ENCODE data around the gene PACC1. TPM values are rescaled to one million over a fixed set of nuclear protein-coding genes. Genes with fewer than 3 reads are reported as not detected.

PACC1 gene
- total and polyA plus RNA-seq, 12 donors: 1.8 to 5.1 (median 2.4) TPM

GRCh38 chr1:212402666-212403321 is 11.9 kb downstream of the PACC1 start:
- Histone ChIP-seq H3K27ac (no peak overlapping the region), H3K27me3 (no peaks in the 10 kb centered on the region), H3K36me3 (peaks cover 0 to 37% (median 6%) of the 10 kb centered on the region in 9 donors), H3K4me3 (no peak overlapping the region), H3K4me1 (peaks cover 0 to 15% (median 0%) of the 10 kb centered on the region in 9 donors), H3K9me3 (peaks cover 0 to 6% (median under 1%) of the 10 kb centered on the region in 11 donors)
- no peak for ATAC-seq
- DNase-seq: no peak
- intact Hi-C loops (cut with DNase I): no loop called here
- TF ChIP-seq CTCF (IDR thresholded peaks at IDR 0.05): no peak
- 90 to 92% methylated on average over 7 of the region's 7 CpGs for WGBS, 2 donors

- Histone ChIP-seq H3K36me3 (peaks cover 0 to 29% (median 1%) of the 10 kb centered on the region in 9 donors), H3K9me3 (peaks cover 0 to 10% (median 8%) of the 10 kb centered on the region in 11 donors), H3K4me1 (peaks cover 0 to 15% (median 0%) of the 10 kb centered on the region in 9 donors), H3K27me3 (no peaks in the 10 kb centered on the region), H3K4me3 (no peak overlapping the region), H3K27ac (no peak overlapping the region)
- intact Hi-C loops (cut with DNase I): no loop called here
- no peak for TF ChIP-seq CTCF (IDR thresholded peaks at IDR 0.05)
- WGBS, 2 donors: 80 to 87% methylated on average over 7 of the region's 7 CpGs
- DNase-seq (no peak), ATAC-seq (no peak)
Observed at GRCh38 chr1:212401838-212402582, 12.7 kb downstream of the PACC1 start.

GRCh38 chr1:212401042-212401441 is 13.6 kb downstream of the PACC1 start:
- Histone ChIP-seq H3K4me3 (no peak overlapping the region), H3K27ac (no peak overlapping the region), H3K36me3 (peaks cover 0 to 20% (median 0%) of the 10 kb centered on the region in 9 donors), H3K9me3 (peaks cover 0 to 20% (median 10%) of the 10 kb centered on the region in 11 donors), H3K4me1 (peaks cover 0 to 15% (median 0%) of the 10 kb centered on the region in 9 donors), H3K27me3 (no peaks in the 10 kb centered on the region)
- intact Hi-C loops (cut with DNase I): no loop called here
- ATAC-seq (no peak), DNase-seq (no peak)
- 97 to 100% methylated on average over 4 of the region's 4 CpGs for WGBS, 2 donors
- no peak for TF ChIP-seq CTCF (IDR thresholded peaks at IDR 0.05)

GRCh38 chr1:212397171-212397570 is 17.5 kb downstream of the PACC1 start:
- DNase-seq (no peak), ATAC-seq (no peak)
- Histone ChIP-seq H3K27ac (no peak overlapping the region), H3K4me1 (peaks cover 0 to 9% (median 0%) of the 10 kb centered on the region in 9 donors), H3K27me3 (no peaks in the 10 kb centered on the region), H3K36me3 (no peaks in the 10 kb centered on the region), H3K4me3 (no peak overlapping the region), H3K9me3 (peaks cover 0 to 28% (median 10%) of the 10 kb centered on the region in 11 donors)
- 90 to 98% methylated on average over 1 of the region's 1 CpG for WGBS, 2 donors
- no peak for TF ChIP-seq CTCF (IDR thresholded peaks at IDR 0.05)
- intact Hi-C loops (cut with DNase I): no loop called here
